Measurements from ENCODE around the gene CD68.

The CD68 gene

DNA sequence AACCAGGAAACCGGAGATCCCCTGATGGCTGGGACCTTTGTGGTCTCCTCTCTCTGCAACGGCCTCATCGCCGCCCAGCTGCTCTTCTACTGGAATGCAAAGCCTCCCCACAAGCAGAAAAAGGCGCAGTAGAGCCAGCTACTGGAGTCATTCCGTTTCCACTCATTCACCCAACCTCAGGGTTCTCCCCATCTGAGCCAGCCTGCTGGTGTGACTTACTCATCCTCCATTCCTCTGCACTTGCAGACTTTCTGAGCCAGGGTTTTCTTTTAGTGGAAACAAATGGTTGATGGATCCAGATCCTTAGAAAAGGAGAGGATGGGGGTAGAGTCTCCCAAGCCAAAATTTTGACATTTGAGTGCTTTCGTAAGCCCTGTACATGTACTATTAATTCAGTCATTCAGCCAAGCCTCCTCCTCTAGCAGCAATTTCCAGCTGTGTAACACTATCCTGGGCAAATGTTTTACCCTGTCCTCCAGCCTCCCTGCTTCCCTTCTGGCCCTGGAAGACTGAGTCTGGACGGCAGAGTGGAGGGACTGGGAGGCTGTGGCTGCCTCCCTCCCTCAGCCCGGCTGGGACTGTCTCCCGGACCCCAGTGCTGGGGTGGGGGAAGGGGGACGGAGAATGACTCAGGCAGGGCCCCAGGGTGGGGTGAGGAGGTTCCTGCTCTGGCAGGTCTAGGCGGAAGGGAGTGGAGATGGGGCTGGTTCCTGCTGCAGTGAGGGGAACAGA is 8.1 kb downstream of the CD68 start:
- DNase-seq (ENCODE audit: extremely low read depth, insufficient read length), result no peak
- Histone ChIP-seq H3K4me3 (replicated peaks; ENCODE audit: low read depth, low read length) (no peak overlapping the region), H3K27me3 (replicated peaks; ENCODE audit: control insufficient read depth, insufficient read depth, low read length) (no peaks in the 10 kb centered on the region), H3K36me3 (ENCODE audit: control insufficient read depth, insufficient read depth, low read length) (peaks cover 23% of the 10 kb centered on the region)
- TF ChIP-seq, protein P1, sequence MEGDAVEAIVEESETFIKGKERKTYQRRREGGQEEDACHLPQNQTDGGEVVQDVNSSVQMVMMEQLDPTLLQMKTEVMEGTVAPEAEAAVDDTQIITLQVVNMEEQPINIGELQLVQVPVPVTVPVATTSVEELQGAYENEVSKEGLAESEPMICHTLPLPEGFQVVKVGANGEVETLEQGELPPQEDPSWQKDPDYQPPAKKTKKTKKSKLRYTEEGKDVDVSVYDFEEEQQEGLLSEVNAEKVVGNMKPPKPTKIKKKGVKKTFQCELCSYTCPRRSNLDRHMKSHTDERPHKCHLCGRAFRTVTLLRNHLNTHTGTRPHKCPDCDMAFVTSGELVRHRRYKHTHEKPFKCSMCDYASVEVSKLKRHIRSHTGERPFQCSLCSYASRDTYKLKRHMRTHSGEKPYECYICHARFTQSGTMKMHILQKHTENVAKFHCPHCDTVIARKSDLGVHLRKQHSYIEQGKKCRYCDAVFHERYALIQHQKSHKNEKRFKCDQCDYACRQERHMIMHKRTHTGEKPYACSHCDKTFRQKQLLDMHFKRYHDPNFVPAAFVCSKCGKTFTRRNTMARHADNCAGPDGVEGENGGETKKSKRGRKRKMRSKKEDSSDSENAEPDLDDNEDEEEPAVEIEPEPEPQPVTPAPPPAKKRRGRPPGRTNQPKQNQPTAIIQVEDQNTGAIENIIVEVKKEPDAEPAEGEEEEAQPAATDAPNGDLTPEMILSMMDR (IDR thresholded peaks at IDR 0.05; ENCODE audit: insufficient read depth, low read length, poor library complexity, severe bottlenecking), result no peak

DNA sequence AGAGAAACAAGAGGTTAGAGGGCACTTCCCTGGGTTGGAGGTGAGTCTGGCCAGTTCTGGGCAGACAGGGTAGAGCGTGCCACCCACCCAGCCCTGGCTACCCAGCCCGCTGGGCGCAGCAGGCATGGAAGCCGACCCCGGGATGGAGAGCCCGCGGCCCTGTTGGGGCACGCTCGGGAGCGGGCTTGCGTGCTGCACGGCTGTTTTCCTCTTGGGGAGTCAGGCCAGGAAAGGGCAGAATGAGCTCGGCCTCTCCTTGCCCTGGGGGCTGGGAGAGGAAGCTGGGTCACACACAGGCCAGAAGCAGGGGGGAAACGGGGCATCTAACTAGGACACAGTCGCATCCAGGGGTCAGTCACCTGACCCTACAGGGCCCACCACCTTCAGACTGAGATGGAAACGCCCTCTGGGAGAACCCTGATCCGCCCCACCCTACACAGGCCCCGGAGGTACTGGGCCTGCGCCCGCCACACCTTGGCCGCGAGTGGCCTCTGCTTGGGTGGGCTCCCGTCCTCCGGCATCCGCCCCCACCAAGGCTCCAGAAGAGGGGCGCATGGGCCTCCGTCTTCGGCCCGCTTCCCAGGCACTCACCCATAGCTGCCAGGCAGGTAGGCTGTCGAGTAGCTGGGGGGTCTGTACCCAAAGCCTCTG is 9.2 kb downstream of the CD68 start:
- no peaks in the 10 kb centered on the region for H3K27me3 ChIP-seq (replicated peaks; ENCODE audit: control insufficient read depth, insufficient read depth, low read length)
- DNase-seq (ENCODE audit: extremely low read depth, insufficient read length), result no peak
- H3K4me3 ChIP-seq (replicated peaks; ENCODE audit: low read depth, low read length), result no peak overlapping the region
- TF ChIP-seq, protein P1 (IDR thresholded peaks at IDR 0.05; ENCODE audit: insufficient read depth, low read length, poor library complexity, severe bottlenecking), result no peak
- H3K36me3 ChIP-seq (ENCODE audit: control insufficient read depth, insufficient read depth, low read length), result peaks cover 29% of the 10 kb centered on the region

DNA sequence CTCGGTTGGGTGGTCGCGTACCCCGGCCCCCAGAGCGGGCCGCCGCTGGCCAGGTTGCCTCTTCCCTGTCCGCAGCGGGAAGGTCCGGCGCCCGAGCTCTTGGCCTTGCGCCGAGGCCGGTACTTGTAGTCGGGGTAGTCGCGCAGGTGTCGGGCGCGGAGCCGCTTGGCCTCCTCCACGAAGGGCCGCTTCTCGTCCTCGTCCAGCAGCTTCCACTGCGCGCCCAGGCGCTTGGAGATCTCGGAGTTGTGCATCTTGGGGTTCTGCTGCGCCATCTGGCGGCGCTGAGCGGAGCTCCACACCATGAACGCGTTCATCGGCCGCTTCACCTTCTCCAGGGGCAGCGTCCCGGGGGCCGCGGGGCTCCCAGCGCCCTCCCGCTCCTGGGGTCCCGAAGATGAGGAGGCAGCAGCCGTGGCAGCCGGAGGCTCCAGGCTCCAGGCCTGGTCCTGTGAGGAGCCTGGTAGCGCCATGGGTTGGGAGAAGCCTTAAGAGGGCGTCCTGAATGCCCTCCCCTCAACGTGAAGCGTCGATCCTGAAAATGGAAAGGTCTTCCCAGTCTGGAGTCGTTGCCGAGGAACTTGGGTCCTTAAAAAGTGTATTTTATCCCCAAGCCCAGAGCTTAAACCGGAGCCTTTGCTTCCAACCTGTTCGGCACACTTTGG is 9.9 kb downstream of the CD68 start:
- peaks cover 34% of the 10 kb centered on the region for H3K36me3 ChIP-seq (ENCODE audit: control insufficient read depth, insufficient read depth, low read length)
- TF ChIP-seq, protein P1 (IDR thresholded peaks at IDR 0.05; ENCODE audit: insufficient read depth, low read length, poor library complexity, severe bottlenecking), result peak; percentile 86
- no peaks in the 10 kb centered on the region for H3K27me3 ChIP-seq (replicated peaks; ENCODE audit: control insufficient read depth, insufficient read depth, low read length)
- no peak overlapping the region for H3K4me3 ChIP-seq (replicated peaks; ENCODE audit: low read depth, low read length)
- peak; percentile 66 for DNase-seq (ENCODE audit: extremely low read depth, insufficient read length)

DNA sequence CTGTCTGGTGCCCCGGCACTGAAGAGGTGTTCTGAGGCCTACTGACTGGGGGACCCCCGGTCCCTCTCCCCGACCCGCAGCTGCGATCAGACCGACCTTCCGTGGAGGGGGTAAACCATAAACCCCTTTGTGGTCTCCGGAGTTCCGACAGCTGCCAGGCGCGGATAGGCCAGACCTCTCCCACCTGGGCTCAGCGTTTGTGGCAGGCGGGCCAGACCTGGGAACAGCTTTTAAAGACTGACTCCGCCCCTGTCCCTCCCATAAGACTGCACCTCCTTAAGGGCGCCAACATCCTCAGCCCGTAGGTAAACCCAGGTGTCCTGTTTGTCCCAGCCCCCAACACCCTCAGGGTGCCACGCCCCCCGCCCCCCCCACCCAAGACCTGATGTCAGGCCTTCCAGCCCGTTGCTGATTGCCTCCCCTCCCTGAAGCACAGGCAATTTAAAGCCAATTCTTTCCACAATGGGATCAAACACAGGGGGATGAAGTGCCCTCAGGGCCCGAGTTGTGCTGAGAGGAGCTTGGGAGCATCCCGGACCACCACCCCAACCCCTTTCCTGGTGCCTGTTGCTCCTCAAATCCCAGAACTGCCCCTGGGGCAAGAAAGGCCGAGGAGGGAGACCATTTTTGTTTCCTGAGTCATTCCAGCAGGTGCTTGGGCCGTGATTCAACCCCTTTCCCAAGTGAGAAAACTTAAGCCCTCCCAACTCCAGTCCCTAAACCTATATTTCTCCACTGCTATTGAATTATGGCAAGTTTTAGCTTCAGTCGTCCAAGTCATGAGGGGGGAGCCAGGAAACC is 10.7 kb downstream of the CD68 start, which contains the start of gene SOX15:
Gene SOX15 (minus strand): TSS at position 204 of the 801 bp plus-strand sequence. CDS start 418 bp downstream, outside the sequence.
- H3K36me3 ChIP-seq (ENCODE audit: control insufficient read depth, insufficient read depth, low read length), result peaks cover 34% of the 10 kb centered on the region
- H3K4me3 ChIP-seq (replicated peaks; ENCODE audit: low read depth, low read length), result no peak within 1 kb of the TSS
- TF ChIP-seq, protein P1 (IDR thresholded peaks at IDR 0.05; ENCODE audit: insufficient read depth, low read length, poor library complexity, severe bottlenecking), result no peak
- no peak for DNase-seq (ENCODE audit: extremely low read depth, insufficient read length)
- H3K27me3 ChIP-seq (replicated peaks; ENCODE audit: control insufficient read depth, insufficient read depth, low read length), result no peaks in the 10 kb centered on the region

DNA sequence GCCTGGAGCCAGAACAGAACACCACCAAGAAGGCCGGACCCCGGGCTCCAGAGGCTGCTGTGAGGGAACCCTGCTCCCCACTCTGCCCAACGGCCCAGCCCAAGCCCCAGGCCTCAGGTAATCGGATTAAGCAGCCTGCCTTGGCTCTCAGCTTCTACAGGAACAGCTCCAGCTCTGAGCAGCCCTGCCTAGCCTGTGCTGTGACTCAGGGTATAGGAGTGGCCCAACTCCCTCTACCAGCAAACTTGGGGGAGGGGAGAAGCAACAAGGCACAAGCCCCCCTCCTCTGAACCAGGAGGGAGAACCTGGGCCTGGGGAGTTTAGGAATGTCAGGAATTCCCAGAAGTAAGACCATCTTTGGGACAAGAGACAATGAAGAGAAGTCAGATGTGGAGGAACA is 11.3 kb downstream of the CD68 start:
- no peak overlapping the region for H3K4me3 ChIP-seq (replicated peaks; ENCODE audit: low read depth, low read length)
- TF ChIP-seq, protein P1 (IDR thresholded peaks at IDR 0.05; ENCODE audit: insufficient read depth, low read length, poor library complexity, severe bottlenecking), result no peak
- no peaks in the 10 kb centered on the region for H3K27me3 ChIP-seq (replicated peaks; ENCODE audit: control insufficient read depth, insufficient read depth, low read length)
- DNase-seq (ENCODE audit: extremely low read depth, insufficient read length), result no peak
- H3K36me3 ChIP-seq (ENCODE audit: control insufficient read depth, insufficient read depth, low read length), result peaks cover 40% of the 10 kb centered on the region
